IMR-90 (cell line): ENCODE data around the gene TNNI3K.

Experiments used
- BHLHE40 ChIP-seq: fragments of 150-350 bp; IDR thresholded peaks from 2 replicates; pipeline ENCODE4 v1.6.1; 2016; ENCODE audit warnings: mild to moderate bottlenecking, low read depth, low read length
- CEBPB ChIP-seq: IDR thresholded peaks from 2 replicates; pipeline ENCODE4 v1.6.1; 2012; ENCODE audit warnings: low read depth, low read length, improper control_type of control experiment
- CHD1 ChIP-seq: IDR thresholded peaks from 2 replicates; pipeline ENCODE4 v1.6.1; 2012; ENCODE audit warnings: low read depth, low read length, improper control_type of control experiment
- MXI1 ChIP-seq: IDR thresholded peaks from 2 replicates; pipeline ENCODE4 v1.6.1; 2012; ENCODE audit warnings: low read depth, mild to moderate bottlenecking, low read length, moderate library complexity, borderline replicate concordance
- NFE2L2 ChIP-seq: fragments of 150-350 bp; IDR thresholded peaks from 2 replicates; pipeline ENCODE4 v1.6.1; 2016; ENCODE audit warnings: low read depth, mild to moderate bottlenecking, low read length
- POLR2A ChIP-seq: IDR thresholded peaks from 2 replicates; pipeline ENCODE4 v1.6.1; 2012; ENCODE audit warnings: mild to moderate bottlenecking, low read depth, low read length
- RAD21 ChIP-seq: IDR thresholded peaks from 2 replicates; pipeline ENCODE4 v1.6.1; 2012; ENCODE audit warnings: low read length, improper control_type of control experiment
- RCOR1 ChIP-seq: IDR thresholded peaks from 2 replicates; pipeline ENCODE4 v1.6.1; 2012; ENCODE audit warnings: mild to moderate bottlenecking, low read length, improper control_type of control experiment; ENCODE audit not compliant: insufficient replicate concordance
- RFX5 ChIP-seq: IDR thresholded peaks from 2 replicates; pipeline ENCODE4 v1.8.0; 2012; ENCODE audit warnings: low read depth, mild to moderate bottlenecking, low read length, moderate library complexity
- TF ChIP-seq, protein P1 (sequence below): conservative IDR thresholded peaks from 2 replicates; pipeline ENCODE4 v1.5.1; 2012; ENCODE audit warnings: mild to moderate bottlenecking, low read depth, low read length, improper control_type of control experiment

DNA sequence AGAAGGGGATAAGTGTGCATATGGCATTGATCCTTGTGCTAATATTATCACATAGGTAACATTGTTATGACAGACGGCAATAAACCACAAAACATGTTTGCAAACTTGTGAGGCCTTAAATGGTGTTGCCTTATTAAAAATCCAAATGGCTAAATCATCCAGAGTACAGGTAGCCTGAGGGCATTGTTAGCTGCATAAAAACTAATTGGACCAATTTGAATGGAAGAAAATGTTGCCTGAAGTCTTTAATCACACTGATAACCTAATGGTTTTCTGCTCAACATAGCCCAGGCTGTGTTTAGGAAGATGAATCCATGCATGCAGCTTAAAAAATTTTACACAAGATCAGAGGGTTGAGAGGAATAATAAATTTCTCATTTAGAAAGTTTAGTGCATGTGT lies 296.6 kb downstream of the TNNI3K start:
- TF ChIP-seq CEBPB (no peak), POLR2A (no peak), RAD21 (no peak), RCOR1 (no peak), CHD1 (no peak), RFX5 (no peak), NFE2L2 (no peak), BHLHE40 (no peak), MXI1 (no peak)
- TF ChIP-seq, protein P1, sequence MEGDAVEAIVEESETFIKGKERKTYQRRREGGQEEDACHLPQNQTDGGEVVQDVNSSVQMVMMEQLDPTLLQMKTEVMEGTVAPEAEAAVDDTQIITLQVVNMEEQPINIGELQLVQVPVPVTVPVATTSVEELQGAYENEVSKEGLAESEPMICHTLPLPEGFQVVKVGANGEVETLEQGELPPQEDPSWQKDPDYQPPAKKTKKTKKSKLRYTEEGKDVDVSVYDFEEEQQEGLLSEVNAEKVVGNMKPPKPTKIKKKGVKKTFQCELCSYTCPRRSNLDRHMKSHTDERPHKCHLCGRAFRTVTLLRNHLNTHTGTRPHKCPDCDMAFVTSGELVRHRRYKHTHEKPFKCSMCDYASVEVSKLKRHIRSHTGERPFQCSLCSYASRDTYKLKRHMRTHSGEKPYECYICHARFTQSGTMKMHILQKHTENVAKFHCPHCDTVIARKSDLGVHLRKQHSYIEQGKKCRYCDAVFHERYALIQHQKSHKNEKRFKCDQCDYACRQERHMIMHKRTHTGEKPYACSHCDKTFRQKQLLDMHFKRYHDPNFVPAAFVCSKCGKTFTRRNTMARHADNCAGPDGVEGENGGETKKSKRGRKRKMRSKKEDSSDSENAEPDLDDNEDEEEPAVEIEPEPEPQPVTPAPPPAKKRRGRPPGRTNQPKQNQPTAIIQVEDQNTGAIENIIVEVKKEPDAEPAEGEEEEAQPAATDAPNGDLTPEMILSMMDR: no peak
